ENCODE results near the gene ZNF222.
A peak's percentile ranks its signal among the peaks of the same experiment; 100 is the strongest.

Gene ZNF222

GRCh38 chr19:44055870-44056269 lies 30.7 kb downstream of the ZNF222 start:
- no peak for DNase-seq

- no peak for DNase-seq
Measured at GRCh38 chr19:44059229-44059628, 34.0 kb downstream of the ZNF222 start.

GRCh38 chr19:44061038-44061437 lies 35.9 kb downstream of the ZNF222 start:
- no peak for DNase-seq

DNA sequence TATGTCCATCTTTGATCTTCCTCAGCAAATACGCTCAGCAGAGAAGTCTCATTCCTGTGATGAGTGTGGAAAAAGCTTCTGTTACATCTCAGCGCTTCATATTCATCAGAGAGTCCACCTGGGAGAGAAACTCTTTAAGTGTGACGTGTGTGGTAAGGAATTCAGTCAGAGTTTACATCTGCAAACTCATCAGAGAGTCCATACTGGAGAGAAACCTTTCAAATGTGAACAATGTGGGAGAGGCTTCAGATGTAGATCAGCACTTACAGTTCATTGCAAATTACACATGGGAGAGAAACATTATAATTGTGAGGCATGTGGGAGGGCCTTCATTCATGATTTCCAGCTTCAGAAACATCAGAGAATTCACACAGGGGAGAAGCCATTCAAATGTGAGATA lies 41.1 kb downstream of the ZNF222 start:
- DNase-seq = no peak

- no peak for DNase-seq
Measured at GRCh38 chr19:44069415-44069814, 44.2 kb downstream of the ZNF222 start.

DNA sequence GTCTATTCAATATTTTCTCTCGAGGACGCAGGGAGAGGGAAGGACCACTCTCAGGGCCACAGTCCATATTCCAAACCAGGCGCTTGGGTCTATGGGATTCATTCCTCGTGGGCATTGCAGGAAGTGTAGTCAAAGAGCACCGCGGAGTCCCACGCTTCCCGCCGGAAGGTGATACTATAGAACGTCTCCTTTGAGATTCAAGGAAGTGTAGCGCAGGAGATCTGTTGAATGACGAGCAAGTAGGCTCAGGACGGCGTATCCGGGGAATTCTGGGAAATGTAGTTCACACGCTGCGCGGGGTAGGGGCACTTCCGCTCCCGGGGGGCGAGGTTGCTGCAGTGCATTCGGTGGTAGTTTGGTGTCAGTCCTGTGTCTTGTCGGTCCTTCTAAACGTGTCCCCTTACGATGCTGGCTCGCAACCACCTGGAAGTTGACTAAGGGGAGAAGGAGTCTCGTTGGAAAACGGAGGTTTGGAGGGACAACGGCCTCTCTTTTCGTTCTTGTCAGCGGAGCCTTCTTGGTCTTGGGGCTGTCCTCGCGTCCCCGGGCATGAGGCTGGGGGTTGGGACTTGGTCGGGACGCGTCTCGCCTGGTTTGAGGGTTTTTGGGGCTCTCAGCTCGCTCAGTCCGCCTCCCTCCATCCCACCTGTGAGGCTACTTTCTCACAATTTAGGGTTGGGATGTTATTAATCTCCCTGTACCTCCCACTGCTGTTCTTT lies 46.8 kb downstream of the ZNF222 start, which contains the start of gene ZNF284:
ZNF284 (plus strand) TSS at position 336 of the 719 bp plus-strand sequence. CDS start 4,231 bp downstream, outside the sequence.
- DNase-seq = peak; percentile 90

DNA sequence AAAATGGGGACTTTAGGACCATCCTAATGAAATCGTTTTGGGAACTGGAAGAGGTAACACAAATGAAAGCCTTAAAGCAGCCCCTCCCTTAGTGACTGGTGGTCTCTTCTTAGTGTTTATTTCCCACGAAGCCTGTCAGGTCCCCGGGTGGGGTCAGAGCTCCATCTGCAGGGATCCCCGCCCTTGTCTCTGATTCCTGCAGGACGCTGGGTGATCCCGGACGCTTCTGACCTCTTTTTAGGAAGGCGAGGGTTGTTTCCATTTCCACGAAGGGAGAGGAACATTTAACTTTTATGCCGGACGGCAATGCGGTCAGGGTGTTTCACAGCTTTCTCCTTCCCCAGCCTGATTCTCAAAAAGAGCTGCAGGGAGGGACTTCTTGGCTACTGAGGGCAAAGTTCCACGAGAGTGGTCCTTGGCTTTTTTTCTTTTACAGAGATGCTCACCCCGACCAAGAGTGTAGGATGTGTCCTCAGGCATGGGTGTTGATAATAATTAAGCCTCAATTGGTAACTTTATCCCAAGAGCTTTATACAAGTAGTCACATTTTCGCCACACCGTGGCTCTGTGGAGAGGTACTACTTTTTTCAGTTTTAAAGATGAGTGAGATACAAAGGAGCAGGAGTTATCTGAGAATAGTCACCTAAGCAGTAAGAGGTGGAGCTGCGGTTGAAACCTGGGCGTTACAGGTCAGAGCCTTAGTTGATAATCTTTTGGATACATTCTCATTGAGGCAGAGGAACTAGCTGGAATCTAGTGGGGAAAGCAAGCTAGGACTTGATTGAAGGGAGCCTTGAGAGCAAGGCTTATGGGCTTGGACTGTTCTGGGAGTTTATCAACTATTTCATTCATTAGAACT lies 47.6 kb downstream of the ZNF222 start:
- DNase-seq = no peak

- no peak for DNase-seq
Measured at GRCh38 chr19:44076325-44076724, 51.1 kb downstream of the ZNF222 start.

All from CD4-positive, alpha-beta T cell treated with Interleukin-1 beta for 1 hour (primary cell).